WTC11 (cell line): ENCODE measurements around the gene PPARD. TPM values are rescaled to one million over a fixed set of nuclear protein-coding genes. Genes with fewer than 3 reads are reported as not detected.
A peak's percentile ranks its signal among the peaks of the same experiment; 100 is the strongest.

ENCODE experiments used
- ATAC-seq: fragments of 200-7000 bp; cut with Tn5 transposase; 2 replicates; pipeline ENCODE4 v1.10.0; 2021; ENCODE audit warnings: mild to moderate bottlenecking, moderate library complexity
- CTCF ChIA-PET: fragments of 300-600 bp; sonication (Branson Sonifier 250); formaldehyde crosslinking; loops from one replicate; lab custom pipeline; 2021; ENCODE audit warnings: antibody characterized with exemption; lab: Charles Lee
- POLR2A ChIA-PET: fragments of 350-600 bp; sonication (Branson Sonifier 250); formaldehyde crosslinking; loops from one replicate; lab custom pipeline; 2021; ENCODE audit warnings: antibody characterized with exemption; lab: Charles Lee
- DNase-seq: peaks from one replicate; pipeline ENCODE4 v3.0.0; 2021; ENCODE audit warnings: low spot score
- H3K27ac Mint-ChIP-seq: 2 replicates; pipeline ENCODE4 v1.8.0; 2021; ENCODE audit warnings: mixed read lengths
- H3K27me3 Mint-ChIP-seq: 2 replicates; pipeline ENCODE4 v1.8.0; 2021; ENCODE audit warnings: low read depth, mild to moderate bottlenecking, moderate library complexity, mixed read lengths
- H3K36me3 Mint-ChIP-seq: 2 replicates; pipeline ENCODE4 v1.8.0; 2021; ENCODE audit warnings: mixed read lengths
- H3K4me1 Mint-ChIP-seq: 2 replicates; pipeline ENCODE4 v1.8.0; 2022; ENCODE audit warnings: mixed read lengths
- H3K4me3 Mint-ChIP-seq: 2 replicates; pipeline ENCODE4 v1.8.0; 2021; ENCODE audit warnings: mild to moderate bottlenecking, moderate library complexity, mixed read lengths
- H3K9me3 Mint-ChIP-seq: 2 replicates; pipeline ENCODE4 v1.8.0; 2021; ENCODE audit warnings: mixed read lengths
- ARID4B ChIP-seq: sonication (generic); formaldehyde crosslinking; IDR thresholded peaks from 2 replicates; pipeline ENCODE4 v1.8.0; 2023; ENCODE audit warnings: missing genetic modification reagents, mild to moderate bottlenecking, borderline replicate concordance
- ATF2 ChIP-seq: sonication (generic); formaldehyde crosslinking; IDR thresholded peaks from 2 replicates; pipeline ENCODE4 v1.8.1; 2022; ENCODE audit warnings: low read depth, missing genetic modification reagents, borderline replicate concordance
- CREM ChIP-seq: sonication (generic); formaldehyde crosslinking; IDR thresholded peaks from 2 replicates; pipeline ENCODE4 v1.8.1; 2022; ENCODE audit warnings: mild to moderate bottlenecking, missing genetic modification reagents, moderate library complexity
- EMX1 ChIP-seq: fragments of 250-450 bp; sonication (Bioruptor Pico); IDR thresholded peaks from 2 replicates; pipeline ENCODE4 v1.8.0; 2021; ENCODE audit warnings: mild to moderate bottlenecking
- FOXK1 ChIP-seq: sonication (generic); formaldehyde crosslinking; IDR thresholded peaks from 2 replicates; pipeline ENCODE4 v1.8.0; 2022; ENCODE audit warnings: mild to moderate bottlenecking, moderate library complexity, missing genetic modification reagents
- GABPB1 ChIP-seq: sonication (generic); formaldehyde crosslinking; IDR thresholded peaks from 2 replicates; pipeline ENCODE4 v1.8.1; 2023; ENCODE audit warnings: mild to moderate bottlenecking, missing genetic modification reagents
- GRHL2 ChIP-seq: fragments of 250-450 bp; sonication (Bioruptor Pico); IDR thresholded peaks from 2 replicates; pipeline ENCODE4 v1.8.0; 2022; ENCODE audit warnings: mild to moderate bottlenecking, moderate library complexity; ENCODE audit not compliant: insufficient replicate concordance, severe bottlenecking
- GTF2I ChIP-seq: fragments of 250-450 bp; sonication (Bioruptor Pico); conservative IDR thresholded peaks from 2 replicates; pipeline ENCODE4 v1.4.0; 2021; ENCODE audit warnings: mild to moderate bottlenecking
- IRF2 ChIP-seq: sonication (generic); formaldehyde crosslinking; IDR thresholded peaks from 2 replicates; pipeline ENCODE4 v1.8.0; 2022; ENCODE audit warnings: low read depth, missing genetic modification reagents, borderline replicate concordance
- MLX ChIP-seq: sonication (generic); formaldehyde crosslinking; IDR thresholded peaks from 2 replicates; pipeline ENCODE4 v1.8.1; 2023; ENCODE audit warnings: mild to moderate bottlenecking, missing genetic modification reagents, moderate library complexity
- NR3C1 ChIP-seq: sonication (generic); formaldehyde crosslinking; conservative IDR thresholded peaks from 2 replicates; pipeline ENCODE4 v1.8.1; 2023; ENCODE audit warnings: low read depth, mild to moderate bottlenecking, missing genetic modification reagents
- TEAD1 ChIP-seq: sonication (generic); formaldehyde crosslinking; IDR thresholded peaks from 2 replicates; pipeline ENCODE4 v1.8.0; 2022; ENCODE audit warnings: mild to moderate bottlenecking, missing genetic modification reagents
- TP53 ChIP-seq: sonication (generic); formaldehyde crosslinking; IDR thresholded peaks from 2 replicates; pipeline ENCODE4 v1.8.1; 2023; ENCODE audit warnings: mild to moderate bottlenecking, missing genetic modification reagents
- USF1 ChIP-seq: sonication (generic); formaldehyde crosslinking; IDR thresholded peaks from 2 replicates; pipeline ENCODE4 v1.8.0; 2022; ENCODE audit warnings: mild to moderate bottlenecking, missing genetic modification reagents
- ZBTB21 ChIP-seq: sonication (generic); formaldehyde crosslinking; IDR thresholded peaks from 2 replicates; pipeline ENCODE4 v1.8.1; 2023; ENCODE audit warnings: mild to moderate bottlenecking, missing genetic modification reagents, borderline replicate concordance
- ZBTB43 ChIP-seq: sonication (generic); formaldehyde crosslinking; IDR thresholded peaks from 2 replicates; pipeline ENCODE4 v1.8.1; 2023; ENCODE audit warnings: mild to moderate bottlenecking, missing genetic modification reagents
- ZNF532 ChIP-seq: fragments of 250-450 bp; sonication (Bioruptor Pico); IDR thresholded peaks from 2 replicates; pipeline ENCODE4 v1.9.0; 2021; ENCODE audit warnings: mild to moderate bottlenecking, borderline replicate concordance
- total RNA-seq: library from RNA; stranded (reverse); gene quantifications from 3 replicates; pipeline ENCODE4 v1.2.3, GENCODE V29; 2021

Gene PPARD
- total RNA-seq, 1 experiment from 2014 or later = 14.7 TPM

- no peak overlapping the region for H3K4me3 Mint-ChIP-seq
- TF ChIP-seq CREM (CRISPR knock-in tag) = no peak
- H3K4me1 Mint-ChIP-seq = peaks cover 2% of the 10 kb centered on the region
- H3K36me3 Mint-ChIP-seq = peaks cover 49% of the 10 kb centered on the region
- no peak for DNase-seq
- ChIA-PET CTCF (interaction anchor here (0.7 kb wide), 1 partner anchor 133 kb away, joined by 3 read pairs; no protein-coding TSS in a partner anchor), POLR2A (no interaction called here)
- H3K9me3 Mint-ChIP-seq = peaks cover 11% of the 10 kb centered on the region; the same call in 1 of the 2 replicates
- no peak for ATAC-seq
- no peaks in the 10 kb centered on the region for H3K27me3 Mint-ChIP-seq
- H3K27ac Mint-ChIP-seq = no peak overlapping the region
Observed at GRCh38 chr6:35354361-35355135, 12.2 kb downstream of the PPARD start.

- peaks cover 19% of the 10 kb centered on the region for H3K4me1 Mint-ChIP-seq
- ChIA-PET CTCF (interaction anchor here (1.0 to 1.2 kb wide), 2 partner anchors 15 to 52 kb away, joined by 3 read pairs; no protein-coding TSS in a partner anchor), POLR2A (no interaction called here)
- H3K9me3 Mint-ChIP-seq = peaks cover 11% of the 10 kb centered on the region; the same call in 1 of the 2 replicates
- peaks cover 37% of the 10 kb centered on the region for H3K36me3 Mint-ChIP-seq
- no peak for TF ChIP-seq CREM (CRISPR knock-in tag)
- TF ChIP-seq ATF2 (CRISPR knock-in tag) = no peak
- no peak for TF ChIP-seq TP53 (CRISPR knock-in tag)
- TF ChIP-seq ZBTB21 (CRISPR knock-in tag) = no peak
- no peak for TF ChIP-seq ARID4B (CRISPR knock-in tag)
- ATAC-seq = no peak
- no peaks in the 10 kb centered on the region for H3K27me3 Mint-ChIP-seq
- no peak overlapping the region for H3K4me3 Mint-ChIP-seq
- no peak overlapping the region; the same call in 1 of the 2 replicates for H3K27ac Mint-ChIP-seq
- no peak for DNase-seq
Observed at GRCh38 chr6:35356391-35356790, 14.0 kb downstream of the PPARD start.

GRCh38 chr6:35357677-35358076 lies 15.3 kb downstream of the PPARD start:
- POLR2A ChIA-PET = no interaction called here
- H3K36me3 Mint-ChIP-seq = peaks cover 27% of the 10 kb centered on the region
- no peaks in the 10 kb centered on the region for H3K27me3 Mint-ChIP-seq
- H3K27ac Mint-ChIP-seq = 0 out of 2 replicates have a peak overlapping the region, but pooled peaks have one; percentile 81
- H3K9me3 Mint-ChIP-seq = peaks cover 8% of the 10 kb centered on the region; the same call in 1 of the 2 replicates
- DNase-seq (no peak), ATAC-seq (no peak)
- CTCF ChIA-PET = interaction anchor here (0.7 kb wide), 1 partner anchor 13 kb away, joined by 4 read pairs; no protein-coding TSS in a partner anchor
- H3K4me1 Mint-ChIP-seq = peaks cover 27% of the 10 kb centered on the region
- no peak overlapping the region for H3K4me3 Mint-ChIP-seq
- no peak for TF ChIP-seq USF1
- TF ChIP-seq GRHL2 (CRISPR knock-in tag) = no peak
- TF ChIP-seq ZBTB21 (CRISPR knock-in tag) = no peak
- no peak for TF ChIP-seq TEAD1 (CRISPR knock-in tag)
- TF ChIP-seq MLX (CRISPR knock-in tag) = no peak
- TF ChIP-seq IRF2 (CRISPR knock-in tag) = no peak
- TF ChIP-seq GABPB1 = no peak
- TF ChIP-seq GTF2I (CRISPR knock-in tag) = no peak
- no peak for TF ChIP-seq FOXK1 (CRISPR knock-in tag)
- TF ChIP-seq NR3C1 = no peak
- no peak for TF ChIP-seq ZBTB43 (CRISPR knock-in tag)
- no peak for TF ChIP-seq ZNF532 (CRISPR knock-in tag)
- TF ChIP-seq EMX1 (CRISPR knock-in tag) = no peak
